ENCODE results near the gene CCDC85C. TPM values are rescaled to one million over a fixed set of nuclear protein-coding genes. Genes with fewer than 3 reads are reported as not detected.

CCDC85C gene
- total and polyA plus RNA-seq, 2 of the 4 experiments (the other 2 are of a cell fraction) = 16.0 to 19.0 TPM

- peaks cover 25% of the 10 kb centered on the region for H4K20me1 ChIP-seq (ENCODE audit: insufficient read depth, low read length)
- intact Hi-C loops (cut with micrococcal nuclease) = no loop called here
- no peak overlapping the region for H3K4me2 ChIP-seq (ENCODE audit: low read depth, low read length)
- peak overlapping the region; percentile 52 for H3K4ac ChIP-seq (ENCODE audit: low read depth, low read length)
- H2BK15ac ChIP-seq (ENCODE audit: low read depth, low read length) = peak overlapping the region; percentile 34; the same call in 1 of the 3 replicates
- no TSS peak for BruUV-seq (replicated peaks)
- ChIA-PET CTCF (no interaction called here), POLR2A (ENCODE audit: unreplicated experiment) (no interaction called here)
- no peak overlapping the region for H3K9ac ChIP-seq (ENCODE audit: low read depth, low read length)
- H3K4me3 ChIP-seq (ENCODE audit: insufficient read depth, low read depth, low read length) = no peak overlapping the region
- DNase-seq = no peak
- no peak overlapping the region for H3K56ac ChIP-seq (ENCODE audit: extremely low read depth, insufficient read depth, low read length)
- H2AFZ ChIP-seq (replicated peaks; ENCODE audit: low read length, poor library complexity) = no peak overlapping the region
- H3K23ac ChIP-seq (ENCODE audit: low read depth, low read length) = 0 out of 2 replicates have a peak overlapping the region, but pooled peaks have one; percentile 4
- peak overlapping the region; percentile 22 for H3K14ac ChIP-seq (replicated peaks; ENCODE audit: low read depth, low read length)
- H3K18ac ChIP-seq (ENCODE audit: low read depth, low read length) = no peak overlapping the region
- peak; percentile 59 for ATAC-seq (ENCODE audit: low read depth)
- H2BK5ac ChIP-seq (ENCODE audit: low read depth, low read length, poor library complexity, severe bottlenecking) = no peak overlapping the region
- dilution Hi-C loops (cut with HindIII; ENCODE audit: low sequenced_read_pairs, unreplicated experiment) = no loop called here
- TF ChIP-seq CEBPB (IDR thresholded peaks at IDR 0.05; ENCODE audit: low read depth, low read length) (no peak), MAZ (IDR thresholded peaks at IDR 0.05; ENCODE audit: borderline replicate concordance, low read depth, low read length) (no peak), FOS (IDR thresholded peaks at IDR 0.05; ENCODE audit: low read depth, low read length) (no peak), MAFK (IDR thresholded peaks at IDR 0.05; ENCODE audit: low read depth, low read length) (no peak), RAD21 (IDR thresholded peaks at IDR 0.05; ENCODE audit: low read length) (no peak), RFX5 (IDR thresholded peaks at IDR 0.05; ENCODE audit: low read depth, low read length) (no peak), NFE2L2 (IDR thresholded peaks at IDR 0.05; ENCODE audit: low read depth, low read length) (no peak), CHD1 (IDR thresholded peaks at IDR 0.05; ENCODE audit: low read depth, low read length) (no peak)
- peak overlapping the region; percentile 3 for H2AK9ac ChIP-seq (replicated peaks; ENCODE audit: low read depth, low read length, poor library complexity)
- peaks cover 41 to 96% of the 10 kb centered on the region in 2 experiments for H3K79me1 ChIP-seq (ENCODE audit: low read depth in 1 of 2, low read length in 2 of 2)
- H2BK20ac ChIP-seq (ENCODE audit: low read depth, low read length) = peak overlapping the region; percentile 56; the same call in 1 of the 2 replicates
- no peak overlapping the region; the same call in 1 of the 2 replicates for H4K5ac ChIP-seq (ENCODE audit: low read depth, low read length)
- peak overlapping the region; percentile 47; the same call in 1 of the 2 replicates for H2BK120ac ChIP-seq (ENCODE audit: low read depth, low read length)
- peak overlapping the region in 1 of 2 experiments; percentile 36; a peak in 1 of 4 replicates for H4K8ac ChIP-seq (ENCODE audit: low read depth in 2 of 2, low read length in 2 of 2)
- peaks cover 44% of the 10 kb centered on the region for H3K9me1 ChIP-seq (ENCODE audit: insufficient read depth, low read length)
- H3K4me1 ChIP-seq (ENCODE audit: control insufficient read depth, insufficient read depth, low read length) = peaks cover 42% of the 10 kb centered on the region
- peak overlapping the region; percentile 57 for H4K91ac ChIP-seq (ENCODE audit: insufficient read depth, low read depth, low read length)
- WGBS, 2 experiments (ENCODE audit: extremely low coverage in 2 of 2, insufficient read length in 1 of 2) = 77% methylated on average over 13 of the region's 18 CpGs; no CpG with 5 or more reads in 1 of the 2 experiments
- no peaks in the 10 kb centered on the region for H3K27me3 ChIP-seq (ENCODE audit: control insufficient read depth, insufficient read depth, low read length)
- H2AK5ac ChIP-seq (ENCODE audit: low read depth, low read length) = peak overlapping the region; percentile 77; the same call in 1 of the 2 replicates
- peak overlapping the region; percentile 11; the same call in 1 of the 2 replicates for H3K27ac ChIP-seq (ENCODE audit: insufficient read depth, low read length)
- H3K36me3 ChIP-seq (ENCODE audit: control insufficient read depth, insufficient read depth, low read length) = no peaks in the 10 kb centered on the region
- no peaks in the 10 kb centered on the region for H3K9me3 ChIP-seq (ENCODE audit: control insufficient read depth, insufficient read depth, low read length)
- in situ Hi-C loops (cut with MboI; ENCODE audit: low sequenced_read_pairs) = no loop called here
These were observed 15.0 kb downstream of the CCDC85C start for GRCh38 chr14:99589031-99589441.
